HepG2 (cell line): Measurements from ENCODE around the gene EYA4. TPM values are rescaled to one million over a fixed set of nuclear protein-coding genes. Genes with fewer than 3 reads are reported as not detected.
A peak's percentile ranks its signal among the peaks of the same experiment; 100 is the strongest.

ENCODE experiments used
- ATAC-seq: fragments of 200-7000 bp; cut with Tn5 transposase; 3 replicates; pipeline ENCODE4 v1.9.1; 2020; ENCODE audit warnings: mild to moderate bottlenecking, moderate library complexity
- BruUV-seq: library from RNA; stranded (reverse); fragments of 400-500 nt; replicated peaks from 2 replicates; lab custom pipeline; 2021; lab: Mats Ljungman, UMichigan
- CTCF ChIA-PET: fragments of 300-600 bp; formaldehyde crosslinking; extraction: SDS; loops from one replicate; lab custom pipeline; 2021; ENCODE audit warnings: low total read pairs, inconsistent platforms, low intra/inter-chr PET ratio; lab: Yijun Ruan, JAX
- POLR2A ChIA-PET: fragments of 350-600 bp; sonication (Branson Sonifier 250); formaldehyde crosslinking; loops from one replicate; lab custom pipeline; 2020; ENCODE audit warnings: antibody characterized with exemption, inconsistent platforms; lab: Yijun Ruan, JAX
- DNase-seq: peaks from one replicate; pipeline ENCODE4 v3.0.0-alpha.2; 2015; ENCODE audit warnings: low spot score
- FAIRE-seq: peaks from 3 replicates; lab custom pipeline; 2011; peaks lifted over from hg19 to GRCh38; lab: Jason Lieb, UNC
- H2AFZ ChIP-seq: one replicate; pipeline ENCODE4 v1.6.1; 2011; ENCODE audit warnings: low read length, inconsistent platforms
- H3K27ac ChIP-seq: fragments of 300-600 bp; 3 replicates; pipeline ENCODE4 v1.8.0; 2011; ENCODE audit warnings: mixed run types, mild to moderate bottlenecking, mixed read lengths, low read length, inconsistent platforms; ENCODE audit not compliant: insufficient read depth; ENCODE audit errors: extremely low read length
- H3K27me3 ChIP-seq, 2 experiments: fragments of 200-600 bp in 1 of 2; 2 replicates in 1 of 2; 3 replicates in 1 of 2; pipeline versions ENCODE4 v1.6.0 to v1.8.0; 2011; ENCODE audit warnings: low read length in 2 of 2, mild to moderate bottlenecking in 2 of 2, moderate library complexity in 2 of 2, inconsistent platforms in 1 of 2; ENCODE audit not compliant: insufficient read depth in 2 of 2, control insufficient read depth in 1 of 2
- H3K36me3 ChIP-seq, 2 experiments: fragments of 200-600 bp in 1 of 2; replicated peaks in 1 of 2; 2 replicates in 1 of 2; 3 replicates in 1 of 2; pipeline versions ENCODE4 v1.5.1 to v1.8.0; 2011; ENCODE audit warnings: low read length in 2 of 2, inconsistent platforms in 1 of 2; ENCODE audit not compliant: insufficient read depth in 2 of 2, control insufficient read depth in 1 of 2
- H3K4me1 ChIP-seq: 2 replicates; pipeline ENCODE4 v1.5.1; 2012; ENCODE audit warnings: low read length, inconsistent platforms; ENCODE audit not compliant: insufficient read depth
- H3K4me2 ChIP-seq: 2 replicates; pipeline ENCODE4 v1.6.0; 2011; ENCODE audit warnings: low read depth, low read length, inconsistent platforms
- H3K4me3 ChIP-seq, 3 experiments: fragments of 200-600 bp in 1 of 3; sonication (generic), shearing (Covaris generic) in 1 of 3; replicated peaks in 1 of 3; 2 replicates each; pipeline ENCODE4 v1.5.1; 2011 to 2016; ENCODE audit warnings: low read length in 3 of 3, inconsistent platforms in 2 of 3, low read depth in 2 of 3, mild to moderate bottlenecking in 2 of 3, control low read depth in 1 of 3, mixed read lengths in 1 of 3; ENCODE audit not compliant: insufficient read depth in 1 of 3
- H3K79me2 ChIP-seq: one replicate; pipeline ENCODE4 v1.6.1; 2011; ENCODE audit warnings: low read length, inconsistent platforms; ENCODE audit not compliant: insufficient read depth
- H3K9ac ChIP-seq: 2 replicates; pipeline ENCODE4 v1.6.0; 2011; ENCODE audit warnings: mild to moderate bottlenecking, low read depth, low read length, inconsistent platforms; ENCODE audit not compliant: insufficient read depth
- H3K9me3 ChIP-seq: 2 replicates; pipeline ENCODE4 v1.5.1; 2012; ENCODE audit warnings: mild to moderate bottlenecking, low read length
- H4K20me1 ChIP-seq: 2 replicates; pipeline ENCODE4 v1.6.0; 2011; ENCODE audit warnings: inconsistent platforms, mild to moderate bottlenecking, low read length, moderate library complexity; ENCODE audit not compliant: insufficient read depth
- ATM ChIP-seq: fragments of 450-650 bp; IDR thresholded peaks from 2 replicates; pipeline ENCODE4 v1.7.1; 2017; ENCODE audit warnings: mild to moderate bottlenecking, borderline replicate concordance
- CSRNP1 ChIP-seq: sonication (generic); formaldehyde crosslinking; IDR thresholded peaks from 2 replicates; pipeline ENCODE4 v1.8.1; 2023; ENCODE audit warnings: mild to moderate bottlenecking, missing genetic modification reagents
- HNRNPK ChIP-seq: fragments of 200-400 bp; formaldehyde crosslinking; IDR thresholded peaks from 2 replicates; pipeline ENCODE4 v1.6.1; 2018; ENCODE audit warnings: low read length, low read depth, moderate library complexity, mild to moderate bottlenecking; ENCODE audit not compliant: poor library complexity, severe bottlenecking
- PCBP1 ChIP-seq: fragments of 200-400 bp; formaldehyde crosslinking; IDR thresholded peaks from 2 replicates; pipeline ENCODE4 v1.6.1; 2017; ENCODE audit warnings: mild to moderate bottlenecking, low read depth, low read length, borderline replicate concordance
- RXRA ChIP-seq: sonication (generic); formaldehyde crosslinking; IDR thresholded peaks from 2 replicates; pipeline ENCODE4 v1.5.1; 2020; ENCODE audit warnings: missing genetic modification reagents
- ZC3H13 ChIP-seq: sonication (generic); formaldehyde crosslinking; IDR thresholded peaks from 2 replicates; pipeline ENCODE4 v1.8.1; 2023; ENCODE audit warnings: mild to moderate bottlenecking, missing genetic modification reagents, moderate library complexity
- ZFP41 ChIP-seq: sonication (generic); formaldehyde crosslinking; IDR thresholded peaks from 2 replicates; pipeline ENCODE4 v1.4.0; 2020; ENCODE audit warnings: mild to moderate bottlenecking, missing genetic modification reagents, borderline replicate concordance
- ZNF205 ChIP-seq: IDR thresholded peaks from 2 replicates; pipeline ENCODE4 v1.6.1; 2018; ENCODE audit warnings: missing biosample characterization, missing genetic modification reagents
- ZNF563 ChIP-seq: sonication (generic); formaldehyde crosslinking; IDR thresholded peaks from 2 replicates; pipeline ENCODE4 v1.8.0; 2022; ENCODE audit warnings: mild to moderate bottlenecking, moderate library complexity, missing genetic modification reagents
- WGBS: methylation state at CpG from one replicate; pipeline ENCODE4 v1.1.6; 2017; ENCODE audit warnings: low lambda C conversion rate; 5-methylcytosine and 5-hydroxymethylcytosine counted together
- in situ Hi-C: cut with HindIII; loops from 2 replicates; pipeline ENCODE4 v1.10.0; 2017; ENCODE audit warnings: low pct_unique_long_range_greater_than_20kb; ENCODE audit not compliant: extremely low pct_ligation_motif_present
- intact Hi-C: fragments of 100-400 bp; cut with micrococcal nuclease; formaldehyde crosslinking; loops from one replicate; pipeline ENCODE4 v1.10.0; 2022; ENCODE audit not compliant: unreplicated experiment
- polyA plus RNA-seq, 8 experiments: library from polyadenylated mRNA; depleted of rRNA in 3 of 8; stranded (reverse) in 7 of 8; unstranded in 1 of 8; fragments of >200 nt; fragmentation: Illumina TruSeq in 4 of 8; extraction: Trizol in 4 of 8; gene quantifications; 2 replicates each; pipeline versions ENCODE4 v1.2.1 to v1.2.3, GENCODE V29; 2011 to 2016; ENCODE audit warnings: low read depth in 4 of 8, missing spikeins in 1 of 8, mixed read lengths in 1 of 8; ENCODE audit not compliant: insufficient read depth in 1 of 8
- total RNA-seq, 5 experiments: library from RNA; depleted of rRNA; stranded (reverse); fragments of >200 nt; fragmentation: Illumina TruSeq; extraction: Trizol; gene quantifications; 2 replicates each; pipeline ENCODE4 v1.2.3, GENCODE V29; 2016; ENCODE audit warnings: low read depth in 1 of 5

Gene EYA4
- total and polyA plus RNA-seq, 2 of the 13 experiments (the other 11 are each of a cell fraction or from before 2014, with no cell fraction given): not detected

- Histone ChIP-seq H3K27ac (no peak overlapping the region), H4K20me1 (no peaks in the 10 kb centered on the region; the same call in 1 of the 2 replicates), H3K4me3 (no peak overlapping the region), H3K36me3 (no peaks in the 10 kb centered on the region), H3K9ac (no peak overlapping the region), H3K4me1 (no peaks in the 10 kb centered on the region), H3K9me3 (no peaks in the 10 kb centered on the region), H3K4me2 (no peak overlapping the region), H2AFZ (no peak overlapping the region), H3K27me3 (no peaks in the 10 kb centered on the region), H3K79me2 (no peaks in the 10 kb centered on the region)
- ChIA-PET POLR2A (no interaction called here), CTCF (no interaction called here)
- FAIRE-seq (no peak), DNase-seq (no peak), ATAC-seq (no peak)
- TF ChIP-seq RXRA (no peak), PCBP1 (0 out of 2 replicates have a peak, but pooled peaks have one; percentile 37), HNRNPK (peak; percentile 84), ZNF563 (no peak)
- BruUV-seq: no TSS peak
- WGBS: 3% methylated on average over 2 of the region's 3 CpGs
- intact Hi-C loops: no loop called here
- in situ Hi-C loops: no loop called here
Observed at GRCh38 chr6:133380723-133381122, 139.6 kb downstream of the EYA4 start.

GRCh38 chr6:133388731-133389130 lies 147.6 kb downstream of the EYA4 start:
- no peaks in the 10 kb centered on the region for H3K36me3 ChIP-seq
- DNase-seq (no peak), ATAC-seq (no peak)
- H3K79me2 ChIP-seq: no peaks in the 10 kb centered on the region
- CTCF ChIA-PET: no interaction called here
- in situ Hi-C loops (no loop called here), intact Hi-C loops (no loop called here)
- H3K27me3 ChIP-seq: no peaks in the 10 kb centered on the region
- no TSS peak for BruUV-seq
- no peak overlapping the region for H3K27ac ChIP-seq
- H3K9ac ChIP-seq: no peak overlapping the region
- H2AFZ ChIP-seq: no peak overlapping the region
- WGBS: 37% methylated on average over 6 of the region's 6 CpGs
- no peaks in the 10 kb centered on the region for H4K20me1 ChIP-seq
- H3K9me3 ChIP-seq: no peaks in the 10 kb centered on the region
- H3K4me2 ChIP-seq: no peak overlapping the region
- no peak for TF ChIP-seq CSRNP1 (CRISPR knock-in tag)
- TF ChIP-seq ZFP41 (CRISPR knock-in tag): no peak
- TF ChIP-seq ZC3H13 (CRISPR knock-in tag): no peak
- no peak for TF ChIP-seq ZNF205 (CRISPR knock-in tag)
- no peak for TF ChIP-seq ATM
- TF ChIP-seq, all 625 proteins: peak for 0
- H3K4me1 ChIP-seq: no peaks in the 10 kb centered on the region
- no peak overlapping the region for H3K4me3 ChIP-seq
- no peak for FAIRE-seq
- POLR2A ChIA-PET: no interaction called here
